Stimulated activated CD4-positive, alpha-beta T cell treated with anti-CD3 and anti-CD28 coated beads, Interleukin-1b, Interleukin-23, amount 100 ng/mL, for 4 hours (primary cell): Measurements from ENCODE around the gene C15orf61.

Experiments
- DNase-seq, 2 donors: peaks; one replicate each; pipeline ENCODE4 v3.0.0-alpha.2; 2020; ENCODE audit warnings: low read depth in 2 of 2

The C15orf61 gene

GRCh38 chr15:67549736-67550135 is 28.8 kb downstream of the C15orf61 start:
- no peak for DNase-seq

GRCh38 chr15:67550522-67550921 is 29.6 kb downstream of the C15orf61 start:
- no peak for DNase-seq

- DNase-seq, result no peak
Measured at GRCh38 chr15:67551207-67551743, 30.3 kb downstream of the C15orf61 start.

GRCh38 chr15:67554580-67554979 is 33.6 kb downstream of the C15orf61 start:
- no peak for DNase-seq

- DNase-seq, result no peak
Measured at GRCh38 chr15:67556976-67557570, 36.1 kb downstream of the C15orf61 start.

GRCh38 chr15:67558502-67558901 is 37.6 kb downstream of the C15orf61 start:
- no peak for DNase-seq

GRCh38 chr15:67559158-67559557 is 38.2 kb downstream of the C15orf61 start:
- DNase-seq, result no peak

GRCh38 chr15:67559576-67559975 is 38.6 kb downstream of the C15orf61 start:
- no peak for DNase-seq

- no peak for DNase-seq
Measured at GRCh38 chr15:67560320-67560719, 39.4 kb downstream of the C15orf61 start.

GRCh38 chr15:67563092-67563491 is 42.2 kb downstream of the C15orf61 start:
- no peak for DNase-seq

- DNase-seq, result no peak
Measured at GRCh38 chr15:67564021-67564967, 43.4 kb downstream of the C15orf61 start.

GRCh38 chr15:67564968-67565345 is 44.0 kb downstream of the C15orf61 start:
- DNase-seq, result no peak

GRCh38 chr15:67569668-67570067 is 48.7 kb downstream of the C15orf61 start:
- no peak for DNase-seq

- no peak for DNase-seq
Measured at GRCh38 chr15:67570875-67571647, 50.1 kb downstream of the C15orf61 start.

- DNase-seq, result no peak
Measured at GRCh38 chr15:67571648-67572415, 50.9 kb downstream of the C15orf61 start.

GRCh38 chr15:67573194-67573593 is 52.3 kb downstream of the C15orf61 start:
- DNase-seq, result no peak

- DNase-seq, result no peak
Measured at GRCh38 chr15:67575039-67575502, 54.1 kb downstream of the C15orf61 start.

GRCh38 chr15:67578020-67578600 is 57.2 kb downstream of the C15orf61 start:
- no peak for DNase-seq

GRCh38 chr15:67579164-67579563 is 58.2 kb downstream of the C15orf61 start:
- no peak for DNase-seq
